Transverse colon (tissue), 4 donors: ENCODE measurements around the gene RBFOX1.

Experiments
- EP300 ChIP-seq: sonication (generic); formaldehyde crosslinking; IDR thresholded peaks from one replicate; pipeline ENCODE4 v1.6.1; 2017; ENCODE audit warnings: antibody characterized with exemption, low read depth
- POLR2A ChIP-seq: fragments of 450-650 bp; IDR thresholded peaks from one replicate; pipeline ENCODE4 v1.6.1; 2016; ENCODE audit warnings: antibody characterized with exemption, mild to moderate bottlenecking, moderate library complexity
- POLR2AphosphoS5 ChIP-seq, 3 donors: sonication (generic); formaldehyde crosslinking; IDR thresholded peaks; one replicate each; pipeline ENCODE4 v1.6.1; 2016; ENCODE audit warnings: antibody characterized with exemption in 3 of 3
- TF ChIP-seq, protein P1 (sequence below), 5 experiments: fragments of 200-600 bp in 3 of 5; fragments of 450-650 bp in 2 of 5; sonication (generic) in 3 of 5; IDR thresholded peaks; 1 replicate in 2 of 5; 2 replicates in 3 of 5; pipeline ENCODE4 v1.5.1; 2016 to 2017; ENCODE audit warnings: antibody characterized with exemption in 5 of 5, inconsistent platforms in 3 of 5, mild to moderate bottlenecking in 2 of 5, moderate library complexity in 1 of 5

GRCh38 chr16:7363422-7364417 is 31.1 kb downstream of the RBFOX1 start:
- TF ChIP-seq, protein P1, sequence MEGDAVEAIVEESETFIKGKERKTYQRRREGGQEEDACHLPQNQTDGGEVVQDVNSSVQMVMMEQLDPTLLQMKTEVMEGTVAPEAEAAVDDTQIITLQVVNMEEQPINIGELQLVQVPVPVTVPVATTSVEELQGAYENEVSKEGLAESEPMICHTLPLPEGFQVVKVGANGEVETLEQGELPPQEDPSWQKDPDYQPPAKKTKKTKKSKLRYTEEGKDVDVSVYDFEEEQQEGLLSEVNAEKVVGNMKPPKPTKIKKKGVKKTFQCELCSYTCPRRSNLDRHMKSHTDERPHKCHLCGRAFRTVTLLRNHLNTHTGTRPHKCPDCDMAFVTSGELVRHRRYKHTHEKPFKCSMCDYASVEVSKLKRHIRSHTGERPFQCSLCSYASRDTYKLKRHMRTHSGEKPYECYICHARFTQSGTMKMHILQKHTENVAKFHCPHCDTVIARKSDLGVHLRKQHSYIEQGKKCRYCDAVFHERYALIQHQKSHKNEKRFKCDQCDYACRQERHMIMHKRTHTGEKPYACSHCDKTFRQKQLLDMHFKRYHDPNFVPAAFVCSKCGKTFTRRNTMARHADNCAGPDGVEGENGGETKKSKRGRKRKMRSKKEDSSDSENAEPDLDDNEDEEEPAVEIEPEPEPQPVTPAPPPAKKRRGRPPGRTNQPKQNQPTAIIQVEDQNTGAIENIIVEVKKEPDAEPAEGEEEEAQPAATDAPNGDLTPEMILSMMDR (IDR thresholded peaks at IDR 0.05) = no peak
- TF ChIP-seq POLR2A (no peak), POLR2AphosphoS5 (IDR thresholded peaks at IDR 0.05) (no peak), EP300 (no peak)
